ENCODE measurements around the gene CABLES2. TPM values are rescaled to one million over a fixed set of nuclear protein-coding genes. Genes with fewer than 3 reads are reported as not detected.

Gene CABLES2
- total RNA-seq, 1 experiment from 2014 or later: 8.3 TPM

GRCh38 chr20:62356589-62357186, 50.4 kb downstream of the CABLES2 start:
- Histone ChIP-seq H3K4me3 (ENCODE audit: insufficient read depth, low read depth, low read length) (no peak overlapping the region), H3K27me3 (ENCODE audit: control insufficient read depth, insufficient read depth, low read length) (no peaks in the 10 kb centered on the region)
- no peak for DNase-seq

GRCh38 chr20:62355878-62356588, 51.1 kb downstream of the CABLES2 start:
- H3K27me3 ChIP-seq (ENCODE audit: control insufficient read depth, insufficient read depth, low read length): no peaks in the 10 kb centered on the region
- peaks cover 3% of the 10 kb centered on the region; the same call in 1 of the 2 replicates for H3K36me3 ChIP-seq (replicated peaks; ENCODE audit: control insufficient read depth, insufficient read depth, low read length)
- peak; percentile 78 for DNase-seq
- no peak overlapping the region for H3K4me3 ChIP-seq (ENCODE audit: insufficient read depth, low read depth, low read length)

More at GRCh38 chr20:62356589-62357186, 50.4 kb downstream of the CABLES2 start:
- peaks cover 3% of the 10 kb centered on the region for H3K36me3 ChIP-seq (replicated peaks; ENCODE audit: control insufficient read depth, insufficient read depth, low read length)

DNA sequence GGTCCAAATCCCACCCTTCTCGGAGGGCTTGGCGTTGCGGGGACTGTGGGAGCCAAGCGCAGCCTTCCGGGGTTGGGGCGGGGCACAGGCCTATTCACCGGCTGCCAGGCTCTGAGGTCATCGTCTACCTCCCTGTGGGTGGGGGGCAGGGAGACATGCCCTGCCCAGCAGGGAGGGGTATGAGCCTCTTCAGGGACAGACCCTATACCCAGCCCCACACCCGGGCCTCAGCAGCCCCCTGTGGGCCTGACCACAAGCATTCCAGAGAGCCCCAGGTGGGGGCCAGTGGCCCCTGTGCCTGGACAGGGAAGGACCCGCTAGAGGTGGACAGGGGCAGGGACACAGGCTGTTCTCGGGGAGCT, 51.6 kb downstream of the CABLES2 start:
- no peak overlapping the region for H3K4me3 ChIP-seq (ENCODE audit: insufficient read depth, low read depth, low read length)
- peaks cover 7% of the 10 kb centered on the region for H3K36me3 ChIP-seq (replicated peaks; ENCODE audit: control insufficient read depth, insufficient read depth, low read length)
- no peaks in the 10 kb centered on the region for H3K27me3 ChIP-seq (ENCODE audit: control insufficient read depth, insufficient read depth, low read length)
- peak; percentile 85 for DNase-seq

- Histone ChIP-seq H3K36me3 (replicated peaks; ENCODE audit: control insufficient read depth, insufficient read depth, low read length) (peaks cover 13% of the 10 kb centered on the region), H3K27me3 (ENCODE audit: control insufficient read depth, insufficient read depth, low read length) (no peaks in the 10 kb centered on the region), H3K4me3 (ENCODE audit: insufficient read depth, low read depth, low read length) (no peak overlapping the region)
- DNase-seq: no peak
Observed at GRCh38 chr20:62354811-62355341, 52.2 kb downstream of the CABLES2 start.

GRCh38 chr20:62354031-62354808, 52.9 kb downstream of the CABLES2 start:
- H3K36me3 ChIP-seq (replicated peaks; ENCODE audit: control insufficient read depth, insufficient read depth, low read length): peaks cover 13% of the 10 kb centered on the region
- DNase-seq: peak; percentile 79
- no peak overlapping the region for H3K4me3 ChIP-seq (ENCODE audit: insufficient read depth, low read depth, low read length)
- no peaks in the 10 kb centered on the region for H3K27me3 ChIP-seq (ENCODE audit: control insufficient read depth, insufficient read depth, low read length)

DNA sequence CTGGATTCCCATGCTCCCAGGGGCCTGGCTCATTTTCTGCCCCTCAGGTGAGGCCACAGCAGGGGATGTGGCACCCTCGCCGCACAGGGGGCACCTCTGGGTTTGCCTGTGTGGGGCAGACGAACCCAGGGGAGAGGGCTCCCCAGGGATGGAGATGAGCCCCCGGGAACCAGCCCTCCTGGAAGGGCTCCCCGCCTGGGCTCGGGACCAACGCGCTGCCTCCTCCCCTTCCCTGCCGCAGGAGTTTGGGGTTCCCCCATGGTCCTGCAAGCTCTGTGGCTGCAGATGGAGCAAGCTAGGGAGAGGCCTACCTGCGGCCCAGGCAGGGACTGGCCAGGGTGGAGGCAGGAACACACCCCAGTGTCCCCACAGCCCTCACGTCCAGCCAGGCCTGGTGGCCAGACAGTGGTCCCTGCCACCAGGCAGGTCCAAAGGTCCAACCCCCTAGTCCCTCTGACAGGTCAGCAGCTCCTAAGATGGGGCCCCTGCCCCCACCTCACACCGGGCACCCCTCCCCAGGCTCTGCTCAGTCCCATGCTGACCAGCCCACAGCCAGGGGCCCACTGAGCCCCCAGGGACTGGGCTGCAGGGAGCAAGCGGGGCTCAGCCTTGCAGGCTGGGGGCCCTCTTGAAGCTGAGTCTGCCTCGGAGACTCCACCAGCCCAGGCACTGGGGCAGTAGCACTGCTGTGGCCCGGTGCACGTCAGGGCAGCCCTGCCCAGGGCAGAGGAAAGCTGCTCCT, 53.6 kb downstream of the CABLES2 start:
- Histone ChIP-seq H3K4me3 (ENCODE audit: insufficient read depth, low read depth, low read length) (no peak overlapping the region), H3K27me3 (ENCODE audit: control insufficient read depth, insufficient read depth, low read length) (no peaks in the 10 kb centered on the region), H3K36me3 (replicated peaks; ENCODE audit: control insufficient read depth, insufficient read depth, low read length) (peaks cover 13% of the 10 kb centered on the region)
- no peak for DNase-seq

- H3K4me3 ChIP-seq (ENCODE audit: insufficient read depth, low read depth, low read length): no peak overlapping the region
- peaks cover 16% of the 10 kb centered on the region for H3K36me3 ChIP-seq (replicated peaks; ENCODE audit: control insufficient read depth, insufficient read depth, low read length)
- H3K27me3 ChIP-seq (ENCODE audit: control insufficient read depth, insufficient read depth, low read length): no peaks in the 10 kb centered on the region
- no peak for DNase-seq
Observed at GRCh38 chr20:62352402-62353288, 54.4 kb downstream of the CABLES2 start.

DNA sequence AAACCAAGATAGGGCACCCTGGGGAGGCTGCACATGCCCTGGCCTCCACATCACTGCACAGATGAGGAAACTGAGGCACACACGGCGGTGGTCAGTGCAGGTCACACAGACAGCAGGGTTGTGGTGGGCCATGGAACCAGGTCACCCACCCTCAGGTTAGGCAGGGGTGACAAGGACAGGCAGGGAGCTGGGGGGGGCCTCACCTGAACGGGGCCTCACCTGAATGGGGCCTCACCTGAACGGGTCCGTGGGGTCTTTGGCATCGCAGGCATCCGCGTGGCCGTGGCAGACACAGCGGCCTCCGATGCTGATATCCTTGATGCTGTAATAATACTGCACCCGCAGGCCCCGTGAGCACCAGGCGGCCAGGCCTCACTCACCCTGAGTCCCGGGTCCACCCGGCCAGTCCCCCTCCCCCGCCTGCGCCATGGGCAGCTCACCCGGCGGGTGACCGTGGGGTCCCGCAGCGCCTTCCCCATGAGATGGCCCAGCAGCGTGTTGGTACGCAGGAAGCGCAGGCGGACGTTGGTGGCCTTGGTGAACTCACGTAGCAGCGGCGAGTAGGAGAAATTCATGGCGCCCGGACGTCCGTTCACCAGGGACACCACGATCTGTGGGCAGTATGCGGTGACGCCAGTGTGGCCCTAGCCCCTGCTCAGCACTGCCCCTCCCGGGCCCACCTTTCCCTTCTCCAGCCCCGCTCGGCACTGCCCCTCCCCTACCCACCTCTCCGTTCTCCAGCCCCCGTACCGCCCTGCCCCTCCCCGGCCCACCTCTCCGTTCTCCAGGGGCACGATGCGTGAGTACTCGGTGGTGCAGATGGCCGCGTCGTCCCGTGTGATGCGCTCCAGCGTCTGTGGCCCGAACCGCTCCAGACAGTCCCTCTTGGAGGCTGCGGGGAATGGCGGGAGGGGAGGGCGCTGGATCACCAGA, 55.4 kb downstream of the CABLES2 start:
- no peak overlapping the region for H3K4me3 ChIP-seq (ENCODE audit: insufficient read depth, low read depth, low read length)
- H3K27me3 ChIP-seq (ENCODE audit: control insufficient read depth, insufficient read depth, low read length): no peaks in the 10 kb centered on the region
- peaks cover 20% of the 10 kb centered on the region for H3K36me3 ChIP-seq (replicated peaks; ENCODE audit: control insufficient read depth, insufficient read depth, low read length)
- no peak for DNase-seq

- Histone ChIP-seq H3K36me3 (replicated peaks; ENCODE audit: control insufficient read depth, insufficient read depth, low read length) (peaks cover 23% of the 10 kb centered on the region), H3K27me3 (ENCODE audit: control insufficient read depth, insufficient read depth, low read length) (no peaks in the 10 kb centered on the region), H3K4me3 (ENCODE audit: insufficient read depth, low read depth, low read length) (no peak overlapping the region)
- no peak for DNase-seq
Observed at GRCh38 chr20:62350629-62351422, 56.3 kb downstream of the CABLES2 start.

GRCh38 chr20:62350098-62350628, 56.9 kb downstream of the CABLES2 start:
- no peaks in the 10 kb centered on the region for H3K27me3 ChIP-seq (ENCODE audit: control insufficient read depth, insufficient read depth, low read length)
- H3K36me3 ChIP-seq (replicated peaks; ENCODE audit: control insufficient read depth, insufficient read depth, low read length): peaks cover 26% of the 10 kb centered on the region
- H3K4me3 ChIP-seq (ENCODE audit: insufficient read depth, low read depth, low read length): no peak overlapping the region
- DNase-seq: no peak

GRCh38 chr20:62349556-62350097, 57.5 kb downstream of the CABLES2 start:
- Histone ChIP-seq H3K27me3 (ENCODE audit: control insufficient read depth, insufficient read depth, low read length) (no peaks in the 10 kb centered on the region), H3K4me3 (ENCODE audit: insufficient read depth, low read depth, low read length) (no peak overlapping the region), H3K36me3 (replicated peaks; ENCODE audit: control insufficient read depth, insufficient read depth, low read length) (peaks cover 28% of the 10 kb centered on the region)
- DNase-seq: no peak

- no peaks in the 10 kb centered on the region for H3K27me3 ChIP-seq (ENCODE audit: control insufficient read depth, insufficient read depth, low read length)
- H3K36me3 ChIP-seq (replicated peaks; ENCODE audit: control insufficient read depth, insufficient read depth, low read length): peaks cover 31% of the 10 kb centered on the region
- DNase-seq: no peak
- no peak overlapping the region for H3K4me3 ChIP-seq (ENCODE audit: insufficient read depth, low read depth, low read length)
Observed at GRCh38 chr20:62348604-62349003, 58.5 kb downstream of the CABLES2 start.

Measured in H7 (cell line).